Kidney epithelial cell (primary cell): ENCODE data around the gene TOMM22. TPM values are rescaled to one million over a fixed set of nuclear protein-coding genes. Genes with fewer than 3 reads are reported as not detected.
"Not testable (repeated sequence)": the region's sequence is repeated elsewhere in the genome, so short reads cannot be mapped to it uniquely, and the experiment has no call there.

ENCODE experiments used
- DNase-seq: peaks from one replicate; pipeline ENCODE4 v3.0.0-alpha.2; 2010; ENCODE audit warnings: low read depth
- H3K27me3 ChIP-seq: 2 replicates; pipeline ENCODE4 v1.6.0; 2011; ENCODE audit warnings: low read length; ENCODE audit not compliant: control insufficient read depth, insufficient read depth
- H3K36me3 ChIP-seq: 2 replicates; pipeline ENCODE4 v1.5.1; 2011; ENCODE audit warnings: low read length; ENCODE audit not compliant: control insufficient read depth, insufficient read depth
- H3K4me3 ChIP-seq: 2 replicates; pipeline ENCODE4 v1.5.1; 2011; ENCODE audit warnings: low read depth, mild to moderate bottlenecking, control low read depth, low read length
- CTCF ChIP-seq: IDR thresholded peaks from 2 replicates; pipeline ENCODE4 v1.5.1; 2011; ENCODE audit warnings: mild to moderate bottlenecking, moderate library complexity, low read length, control low read depth, inconsistent platforms; ENCODE audit not compliant: insufficient read depth, poor library complexity, severe bottlenecking
- total RNA-seq: library from RNA; depleted of rRNA; stranded (reverse); fragments of >200 nt; gene quantifications from 2 replicates; pipeline ENCODE4 v1.2.3, GENCODE V29; 2015

The TOMM22 gene
- 56.4 and 76.7 TPM in 2 replicates for total RNA-seq

- peak; percentile 43 for DNase-seq
- Histone ChIP-seq H3K36me3 (peaks cover 2% of the 10 kb centered on the region), H3K27me3 (no peaks in the 10 kb centered on the region), H3K4me3 (peak within 1 kb of the TSS; percentile 81)
- TF ChIP-seq CTCF, result peak; percentile 70
These were observed at the start of gene TOMM22 for GRCh38 chr22:38681582-38682335. TSS of gene TOMM22 (plus strand) at chr22:38681957. CDS start at chr22:38681979, 22 bp downstream.

GRCh38 chr22:38632528-38632927, 49.2 kb upstream of the TOMM22 start:
- Histone ChIP-seq H3K27me3 (no peaks in the 10 kb centered on the region), H3K4me3 (no peak overlapping the region), H3K36me3 (no peaks in the 10 kb centered on the region)
- TF ChIP-seq CTCF, result no peak
- DNase-seq, result no peak

GRCh38 chr22:38638216-38638615, 43.5 kb upstream of the TOMM22 start:
- DNase-seq, result no peak
- no peak overlapping the region for H3K4me3 ChIP-seq
- no peak for TF ChIP-seq CTCF
- peaks cover 1% of the 10 kb centered on the region for H3K36me3 ChIP-seq
- H3K27me3 ChIP-seq, result no peaks in the 10 kb centered on the region

GRCh38 chr22:38638728-38639127, 43.0 kb upstream of the TOMM22 start:
- Histone ChIP-seq H3K4me3 (no peak overlapping the region), H3K36me3 (peaks cover 1% of the 10 kb centered on the region), H3K27me3 (no peaks in the 10 kb centered on the region)
- no peak for TF ChIP-seq CTCF
- no peak for DNase-seq

- no peak for DNase-seq
- no peak overlapping the region for H3K4me3 ChIP-seq
- no peak for TF ChIP-seq CTCF
- peaks cover 1% of the 10 kb centered on the region for H3K36me3 ChIP-seq
- H3K27me3 ChIP-seq, result no peaks in the 10 kb centered on the region
These were observed 40.2 kb upstream of the TOMM22 start for GRCh38 chr22:38641476-38642040.

GRCh38 chr22:38644245-38644644, 37.5 kb upstream of the TOMM22 start:
- DNase-seq, H3K4me3 ChIP-seq, H3K36me3 ChIP-seq, H3K27me3 ChIP-seq: not testable (repeated sequence)
